HG03432 (cell line): ENCODE measurements around the gene REEP6.
"Not testable (repeated sequence)": the region's sequence is repeated elsewhere in the genome, so short reads cannot be mapped to it uniquely, and the experiment has no call there.

Experiments
- ATAC-seq: cut with Tn5 transposase; IDR thresholded peaks from one replicate; pipeline ENCODE4 v1.9.1; 2021; ENCODE audit warnings: mild to moderate bottlenecking, moderate library complexity; ENCODE audit not compliant: unreplicated experiment

Gene REEP6

GRCh38 chr19:1522061-1522460, 31.1 kb downstream of the REEP6 start:
- no peak for ATAC-seq

DNA sequence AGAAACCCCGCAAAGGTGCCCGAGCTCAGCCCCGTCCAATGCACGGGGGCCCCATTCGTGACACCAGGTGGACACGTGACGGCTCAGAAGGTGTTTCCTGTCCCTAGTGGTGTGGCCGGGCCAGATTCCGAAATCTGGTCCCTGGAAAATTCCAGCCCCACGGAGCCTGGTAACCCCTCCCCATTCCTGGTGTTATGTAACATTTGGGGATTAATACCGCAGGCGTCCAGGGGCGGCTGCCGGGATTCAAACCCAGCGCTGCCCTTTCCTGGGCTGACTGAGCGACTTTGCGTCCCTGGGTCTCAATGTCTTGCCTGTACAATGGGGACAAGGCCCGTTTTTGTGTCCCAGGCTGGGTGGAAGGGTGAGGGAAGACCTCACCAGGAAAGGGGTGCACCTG, 31.9 kb downstream of the REEP6 start:
- no peak for ATAC-seq

GRCh38 chr19:1523412-1524286, 32.7 kb downstream of the REEP6 start, which contains the start of gene PLK5:
Gene PLK5 (plus strand): TSS chr19:1524077. CDS start chr19:1526997, 2,920 bp downstream.
- ATAC-seq: no peak

GRCh38 chr19:1524287-1524971, 33.4 kb downstream of the REEP6 start:
- no peak for ATAC-seq

GRCh38 chr19:1524972-1525325, 34.0 kb downstream of the REEP6 start:
- no peak for ATAC-seq

DNA sequence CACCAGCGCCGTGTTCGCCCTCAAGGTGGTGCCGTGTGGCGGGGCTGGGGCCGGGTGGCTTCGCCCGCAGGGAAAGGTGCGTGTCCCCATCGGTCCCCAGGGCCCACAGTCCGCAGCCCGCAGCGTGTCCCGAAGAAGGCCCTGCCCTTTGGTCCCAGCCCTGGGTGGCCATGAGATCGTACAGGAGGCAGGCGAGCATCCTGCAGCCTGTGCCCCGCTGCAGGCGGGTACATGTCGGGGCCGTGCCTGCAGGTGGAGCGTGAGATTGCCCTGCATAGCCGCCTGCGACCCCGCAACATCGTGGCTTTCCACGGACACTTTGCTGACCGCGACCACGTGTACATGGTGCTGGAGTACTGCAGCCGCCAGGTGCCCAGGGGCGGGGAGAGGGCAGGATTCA, 34.4 kb downstream of the REEP6 start:
- ATAC-seq: no peak

DNA sequence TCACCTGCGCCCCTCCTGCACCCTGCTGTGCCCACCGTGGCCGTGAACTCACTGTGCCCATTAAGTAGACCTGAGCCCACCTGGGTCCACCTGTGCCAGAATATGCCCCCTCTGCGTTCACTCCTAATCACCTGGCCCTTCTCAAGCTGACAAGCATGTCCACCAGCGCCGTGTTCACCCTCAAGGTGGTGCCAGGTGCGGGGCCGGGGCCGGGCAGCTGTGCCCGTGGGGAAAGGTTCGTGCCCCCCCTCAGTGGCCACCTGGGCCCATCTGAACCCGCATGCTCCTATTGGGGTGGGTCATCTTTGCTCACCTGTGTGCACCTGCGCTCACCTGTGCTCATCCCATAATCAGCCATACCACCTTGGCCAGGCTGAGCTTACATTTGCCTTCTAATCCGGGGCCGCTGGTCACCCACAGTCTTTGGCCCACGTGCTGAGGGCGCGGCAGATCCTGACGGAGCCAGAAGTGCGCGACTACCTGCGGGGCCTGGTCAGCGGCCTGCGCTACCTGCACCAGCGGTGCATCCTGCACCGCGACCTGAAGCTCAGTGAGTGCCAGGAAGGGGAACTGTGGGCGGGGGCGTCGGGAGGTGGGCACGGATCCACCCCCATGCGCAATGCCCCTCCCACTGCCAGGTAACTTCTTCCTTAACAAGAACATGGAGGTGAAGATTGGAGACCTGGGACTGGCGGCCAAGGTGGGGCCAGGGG, 35.2 kb downstream of the REEP6 start:
- no peak for ATAC-seq

DNA sequence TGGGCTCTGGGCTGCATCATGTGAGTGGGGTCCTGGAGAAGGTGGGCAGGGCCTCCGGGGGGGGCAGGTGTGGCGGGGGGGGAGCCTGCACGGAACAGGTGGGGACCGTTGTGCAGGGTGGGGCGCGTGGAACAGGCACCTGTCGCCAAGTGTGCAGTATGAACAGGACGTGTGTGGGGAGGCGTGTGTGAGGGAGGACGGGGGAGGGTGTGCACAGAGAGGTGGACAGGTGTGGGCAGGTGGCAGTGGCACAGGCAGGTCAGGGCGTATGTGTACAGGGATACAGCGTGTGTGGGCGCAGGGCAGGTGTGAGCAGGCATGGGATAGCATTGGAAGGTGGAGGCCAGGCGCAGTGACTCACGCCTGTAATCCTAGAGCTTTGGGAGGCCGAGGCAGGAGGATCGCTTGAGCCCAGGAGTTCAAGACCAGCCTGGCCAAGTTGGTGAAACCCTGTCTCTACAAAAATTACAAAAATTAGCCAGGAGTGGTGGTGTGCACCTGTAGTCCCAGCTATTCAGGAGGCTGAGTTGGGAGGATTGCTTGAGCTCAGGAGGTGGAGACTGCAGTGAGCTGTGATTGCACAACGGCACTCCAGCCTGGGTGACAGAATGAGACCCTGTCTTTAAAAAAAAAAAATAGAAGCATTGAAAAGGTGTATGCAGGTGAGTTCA, 36.1 kb downstream of the REEP6 start:
- no peak for ATAC-seq

- ATAC-seq: no peak
Observed at GRCh38 chr19:1527650-1528309, 36.8 kb downstream of the REEP6 start.

DNA sequence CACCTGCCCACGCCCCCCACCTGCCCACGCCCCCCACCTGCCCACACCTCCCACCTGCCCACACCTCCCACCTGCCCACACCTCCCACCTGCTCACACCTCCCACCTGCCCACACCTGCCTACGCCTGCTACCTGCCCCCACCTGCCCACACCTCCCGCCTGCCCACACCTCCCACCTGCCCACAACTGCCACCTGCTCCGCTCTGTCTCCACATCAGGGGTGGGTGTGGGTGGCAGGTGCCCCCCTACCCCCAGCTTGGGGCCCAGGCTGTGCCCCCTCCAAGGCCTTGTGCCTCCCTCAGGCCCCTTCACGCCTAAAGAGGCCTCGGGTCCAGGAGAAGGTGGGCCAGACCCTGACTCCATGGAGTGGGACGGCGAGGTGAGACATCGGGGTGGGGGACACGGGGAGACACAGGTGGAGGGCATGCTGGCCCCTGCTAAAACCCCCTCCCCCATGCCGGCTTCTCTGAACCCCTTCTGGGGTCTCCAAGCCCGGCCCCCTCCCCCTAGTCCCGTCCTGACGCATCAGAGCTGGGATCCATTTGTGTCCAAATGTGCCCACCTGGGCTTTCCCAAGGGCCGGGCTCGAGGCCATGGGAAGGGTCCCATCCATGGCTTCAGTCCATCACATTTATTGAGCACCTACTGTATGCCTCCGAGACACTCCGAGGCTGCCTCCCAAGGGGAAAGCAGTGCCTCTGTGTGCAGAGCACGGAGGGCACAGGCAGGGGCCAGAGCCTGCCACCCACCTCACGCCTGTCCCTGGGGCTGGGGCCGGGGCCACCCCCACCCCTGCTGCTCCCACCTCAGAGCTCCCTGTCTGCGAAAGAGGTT, 37.8 kb downstream of the REEP6 start:
- ATAC-seq: no peak

DNA sequence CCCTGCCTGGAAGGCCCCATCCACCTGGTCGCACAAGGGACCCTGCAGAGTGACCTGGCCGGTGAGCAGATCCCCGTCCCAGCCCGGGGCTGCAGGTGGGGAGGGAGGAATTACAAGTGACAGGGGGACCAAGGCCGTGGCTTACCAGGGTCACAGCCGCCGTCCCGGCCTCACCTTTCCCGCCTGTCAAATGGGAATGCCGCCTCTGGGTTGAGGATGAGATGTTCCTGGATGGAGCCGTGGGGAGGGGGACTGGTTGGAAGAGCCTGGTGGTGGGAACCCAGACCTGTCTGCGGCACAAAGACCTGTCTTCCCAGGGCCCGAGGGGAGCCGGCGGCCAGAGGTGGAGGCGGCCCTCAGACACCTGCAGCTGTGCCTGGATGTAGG, 38.4 kb downstream of the REEP6 start:
- no peak for ATAC-seq

GRCh38 chr19:1530856-1531255, 39.9 kb downstream of the REEP6 start:
- ATAC-seq: not testable (repeated sequence)

DNA sequence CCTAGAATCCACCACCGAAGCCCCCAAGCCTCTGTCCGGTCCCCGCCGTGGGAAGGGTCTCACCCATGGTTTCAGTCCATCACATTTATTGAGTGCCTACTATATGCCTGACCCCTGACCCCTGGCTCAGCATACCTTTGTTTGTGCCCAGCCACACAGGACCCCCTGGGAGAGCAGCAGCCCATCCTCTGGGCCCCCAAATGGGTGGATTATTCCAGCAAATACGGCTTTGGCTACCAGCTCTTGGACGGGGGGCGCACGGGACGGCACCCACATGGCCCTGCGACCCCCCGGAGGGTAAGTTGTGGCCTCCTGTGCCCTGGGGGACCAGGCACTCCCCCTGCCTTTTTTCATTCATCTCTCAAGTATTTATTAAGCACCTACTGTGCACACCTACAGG, 40.6 kb downstream of the REEP6 start:
- ATAC-seq: no peak

GRCh38 chr19:1532003-1532402, 41.0 kb downstream of the REEP6 start:
- no peak for ATAC-seq

DNA sequence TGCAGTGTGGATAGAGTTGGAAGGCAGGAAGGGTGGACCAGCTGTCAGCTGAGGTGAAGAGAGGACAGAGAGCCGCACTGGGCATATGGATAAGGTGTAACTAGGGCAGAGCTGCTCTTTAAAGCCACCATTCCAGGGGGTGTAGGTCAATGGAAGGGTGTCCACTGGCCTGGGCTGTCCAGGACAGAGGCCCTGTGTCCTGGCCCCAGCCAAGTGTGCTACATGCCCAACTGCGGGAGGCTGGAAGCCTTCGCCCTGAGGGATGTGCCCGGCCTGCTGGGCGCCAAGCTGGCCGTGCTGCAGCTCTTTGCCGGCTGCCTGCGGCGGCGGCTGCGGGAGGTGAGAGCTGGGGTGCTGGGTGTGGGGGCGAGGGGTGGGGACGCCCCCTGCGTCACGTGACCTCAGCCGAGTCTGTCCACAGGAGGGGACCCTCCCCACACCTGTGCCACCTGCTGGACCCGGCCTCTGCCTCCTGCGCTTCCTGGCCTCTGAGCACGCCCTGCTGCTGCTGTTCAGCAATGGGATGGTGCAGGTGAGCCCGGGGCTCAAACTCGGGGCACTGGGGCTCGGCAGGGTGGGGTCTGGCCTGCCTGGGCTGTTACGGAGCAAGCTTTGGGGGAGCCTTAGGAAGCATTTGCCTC, 42.6 kb downstream of the REEP6 start:
- ATAC-seq: no peak

GRCh38 chr19:1534972-1535371, 44.0 kb downstream of the REEP6 start:
- no peak for ATAC-seq

- ATAC-seq: not testable (repeated sequence)
Observed at GRCh38 chr19:1535699-1536098, 44.7 kb downstream of the REEP6 start.

GRCh38 chr19:1538978-1539377, 48.0 kb downstream of the REEP6 start:
- no peak for ATAC-seq

GRCh38 chr19:1539749-1540148, 48.8 kb downstream of the REEP6 start:
- not testable (repeated sequence) for ATAC-seq
